Measurements from ENCODE around the gene SLC34A3. TPM values are rescaled to one million over a fixed set of nuclear protein-coding genes. Genes with fewer than 3 reads are reported as not detected.

SLC34A3 gene
- total and polyA plus RNA-seq, 2 of the 8 experiments (the other 6 are each of a cell fraction or from before 2014, with no cell fraction given), result 0.08 TPM; not detected in 1

- H3K27me3 ChIP-seq (replicated peaks in 1 of 4; ENCODE audit: control insufficient read depth in 3 of 4, extremely low read depth in 1 of 4, insufficient read depth in 3 of 4, low read length in 3 of 4), result no peaks in the 10 kb centered on the region
- no peak overlapping the region for H2BK120ac ChIP-seq (replicated peaks; ENCODE audit: low read depth, low read length)
- 89% methylated on average over 19 of the region's 30 CpGs; no CpG with 5 or more reads in 1 of the 2 experiments for WGBS, 2 experiments (ENCODE audit: extremely low coverage in 1 of 2, insufficient coverage in 1 of 2, insufficient read length in 1 of 2, insufficient replicate concordance in 2 of 2, low coverage in 1 of 2, low lambda C conversion rate in 2 of 2, missing lambda C conversion rate in 1 of 2)
- DNase-seq (ENCODE audit: low read depth in 1 of 2, low spot score in 2 of 2) (no peak), FAIRE-seq (no peak)
- peaks cover under 1% of the 10 kb centered on the region; the same call in 1 of the 2 replicates for H3K23me2 ChIP-seq (ENCODE audit: low read depth, low read length)
- H3K14ac ChIP-seq (ENCODE audit: insufficient read length), result no peak overlapping the region
- H3K79me2 ChIP-seq (ENCODE audit: control insufficient read depth in 1 of 2, insufficient read depth in 2 of 2, low read length in 2 of 2), result no peaks in the 10 kb centered on the region
- no peak overlapping the region for H3K18ac ChIP-seq (ENCODE audit: extremely low read depth, low read length)
- 0 out of 4 replicates have a peak overlapping the region, but pooled peaks of 1 of the 2 experiments have one; percentile 37 for H3K4me2 ChIP-seq (ENCODE audit: insufficient read depth in 1 of 2, low read depth in 2 of 2, low read length in 2 of 2)
- no peak overlapping the region for H2BK12ac ChIP-seq (ENCODE audit: low read depth, low read length)
- H3K4ac ChIP-seq (replicated peaks; ENCODE audit: insufficient read length, low read depth, low read length), result no peak overlapping the region
- no peak overlapping the region for H4K91ac ChIP-seq (replicated peaks; ENCODE audit: insufficient read length, low read length)
- TF ChIP-seq SIX5 (IDR thresholded peaks at IDR 0.05; ENCODE audit: low read depth, low read length) (no peak), NANOG (IDR thresholded peaks at IDR 0.05; ENCODE audit: insufficient read depth, low read depth, low read length, poor library complexity, severe bottlenecking) (no peak), SP1 (IDR thresholded peaks at IDR 0.05; ENCODE audit: low read depth, low read length) (no peak), POLR2A (IDR thresholded peaks at IDR 0.05; ENCODE audit: control extremely low read depth in 1 of 2, low read depth in 2 of 2, low read length in 2 of 2) (no peak), USF2 (IDR thresholded peaks at IDR 0.05; ENCODE audit: low read length) (no peak), CHD2 (IDR thresholded peaks at IDR 0.05; ENCODE audit: low read length) (no peak), KDM5A (IDR thresholded peaks at IDR 0.05; ENCODE audit: low read length) (no peak)
- no peak overlapping the region for H2BK5ac ChIP-seq (ENCODE audit: low read depth, low read length)
- no peak overlapping the region for H2BK15ac ChIP-seq (ENCODE audit: low read length)
- peaks cover 0 to 17% of the 10 kb centered on the region in 2 experiments for H4K20me1 ChIP-seq (replicated peaks in 1 of 2; ENCODE audit: control insufficient read depth in 1 of 2, insufficient read depth in 2 of 2, low read length in 2 of 2)
- CTCF ChIA-PET (ENCODE audit: partially characterized antibody), result interaction anchor here (0.6 to 3.8 kb wide), 16 partner anchors 11 to 98 kb away, joined by 3 to 19 read pairs (median 4); partner anchors contain the start of genes LRRC26, RNF224 and TPRN
- no peak overlapping the region for H3K27ac ChIP-seq (ENCODE audit: low read depth, low read length)
- no peak overlapping the region for H3K9ac ChIP-seq (replicated peaks in 1 of 4; ENCODE audit: extremely low read depth in 1 of 4, low read depth in 3 of 4, low read length in 3 of 4)
- H3K9me3 ChIP-seq (ENCODE audit: insufficient read depth in 2 of 2, low read depth in 1 of 2, low read length in 1 of 2), result no peaks in the 10 kb centered on the region
- no peak overlapping the region for H3K4me3 ChIP-seq (ENCODE audit: extremely low read depth in 1 of 4, insufficient read depth in 2 of 4, low read depth in 3 of 4, low read length in 4 of 4)
- H2AK5ac ChIP-seq (ENCODE audit: low read depth, low read length), result no peak overlapping the region
- H3K79me1 ChIP-seq (ENCODE audit: low read depth, low read length), result no peaks in the 10 kb centered on the region; the same call in 1 of the 2 replicates
- H3K36me3 ChIP-seq (ENCODE audit: control insufficient read depth in 2 of 4, insufficient read depth in 4 of 4, low read length in 3 of 4), result peaks cover 0 to 22% (median 7%) of the 10 kb centered on the region in 4 experiments; a peak in 6 of 8 replicates
- H2AFZ ChIP-seq (ENCODE audit: low read length), result no peak overlapping the region
- H3K4me1 ChIP-seq (replicated peaks in 1 of 4; ENCODE audit: control insufficient read depth in 3 of 4, insufficient read depth in 4 of 4, low read length in 3 of 4), result peaks cover 0 to 7% (median 4%) of the 10 kb centered on the region in 4 experiments; a peak in 5 of 7 replicates
- H2BK20ac ChIP-seq (ENCODE audit: low read length), result no peak overlapping the region
- no peak overlapping the region for H3K23ac ChIP-seq (ENCODE audit: insufficient read length)
- H4K5ac ChIP-seq (ENCODE audit: insufficient read length, low read depth, low read length), result no peak overlapping the region
- POLR2A ChIA-PET (ENCODE audit: partially characterized antibody), result interaction anchor here (0.7 to 69.9 kb wide), 12 partner anchors 9 to 130 kb away, joined by 3 to 1462 read pairs (median 4); partner anchors contain the start of genes ANAPC2, MAN1B1, NDOR1 and NELFB
- H3K56ac ChIP-seq (replicated peaks; ENCODE audit: insufficient read length, low read depth, low read length), result no peak overlapping the region
- H4K8ac ChIP-seq (ENCODE audit: extremely low read depth, insufficient read depth, low read length), result no peak overlapping the region
Observed at GRCh38 chr9:137216188-137216965, 14.3 kb upstream of the SLC34A3 start.

Data from H1 (cell line).